H1 (cell line): ENCODE data around the gene EXOC6. TPM values are rescaled to one million over a fixed set of nuclear protein-coding genes. Genes with fewer than 3 reads are reported as not detected.

ENCODE experiments used
- CTCF ChIA-PET: fragments of 300-600 bp; sonication (Branson Sonifier 250); formaldehyde crosslinking; loops from one replicate; lab custom pipeline; 2021; ENCODE audit not compliant: partially characterized antibody; lab: Charles Lee
- POLR2A ChIA-PET: fragments of 300-600 bp; sonication (Branson Sonifier 250); formaldehyde crosslinking; loops from one replicate; lab custom pipeline; 2021; ENCODE audit warnings: inconsistent platforms; ENCODE audit not compliant: partially characterized antibody; lab: Charles Lee
- DNase-seq, 2 experiments: peaks; one replicate each; pipeline versions ENCODE4 v3.0.0 to v3.0.0-alpha.2; 2010 to 2022; ENCODE audit warnings: low spot score in 2 of 2, low read depth in 1 of 2, mixed read lengths in 1 of 2
- FAIRE-seq: peaks from 2 replicates; lab custom pipeline; 2011; peaks lifted over from hg19 to GRCh38; lab: Jason Lieb, UNC
- H2AFZ ChIP-seq: 2 replicates; pipeline ENCODE4 v1.8.1; 2012; ENCODE audit warnings: low read length, inconsistent platforms
- H2AK5ac ChIP-seq: 2 replicates; pipeline ENCODE4 v1.6.1; 2013; ENCODE audit warnings: low read depth, low read length
- H2BK120ac ChIP-seq: replicated peaks from 2 replicates; pipeline ENCODE3; 2013; ENCODE audit warnings: low read depth, low read length, inconsistent platforms
- H2BK12ac ChIP-seq: 2 replicates; pipeline ENCODE4 v1.6.1; 2013; ENCODE audit warnings: low read depth, low read length
- H2BK15ac ChIP-seq: 2 replicates; pipeline ENCODE4 v1.6.1; 2013; ENCODE audit warnings: low read length
- H2BK20ac ChIP-seq: 2 replicates; pipeline ENCODE4 v1.6.1; 2013; ENCODE audit warnings: low read length
- H2BK5ac ChIP-seq: 2 replicates; pipeline ENCODE4 v1.6.1; 2013; ENCODE audit warnings: low read depth, low read length
- H3K14ac ChIP-seq: 2 replicates; pipeline ENCODE4 v1.6.1; 2013; ENCODE audit warnings: inconsistent platforms; ENCODE audit not compliant: insufficient read length
- H3K18ac ChIP-seq: 2 replicates; pipeline ENCODE4 v1.6.1; 2013; ENCODE audit warnings: low read length; ENCODE audit errors: extremely low read depth
- H3K23ac ChIP-seq: 2 replicates; pipeline ENCODE4 v1.6.1; 2013; ENCODE audit warnings: inconsistent platforms; ENCODE audit not compliant: insufficient read length
- H3K23me2 ChIP-seq: 2 replicates; pipeline ENCODE4 v1.6.1; 2013; ENCODE audit warnings: low read depth, low read length
- H3K27ac ChIP-seq: 2 replicates; pipeline ENCODE4 v1.6.1; 2011; ENCODE audit warnings: low read depth, low read length, inconsistent platforms
- H3K27me3 ChIP-seq, 4 experiments: replicated peaks in 1 of 4; 1 replicate in 1 of 4; 2 replicates in 3 of 4; pipeline versions ENCODE4 v1.6.1 to v1.8.1; 2011 to 2013; ENCODE audit warnings: low read length in 3 of 4, mild to moderate bottlenecking in 3 of 4, inconsistent platforms in 2 of 4, mixed read lengths in 2 of 4, moderate library complexity in 1 of 4; ENCODE audit not compliant: control insufficient read depth in 3 of 4, insufficient read depth in 3 of 4; ENCODE audit errors: extremely low read depth in 1 of 4
- H3K36me3 ChIP-seq, 4 experiments: 2 replicates each; pipeline versions ENCODE4 v1.6.1 to v1.8.1; 2011 to 2013; ENCODE audit warnings: mild to moderate bottlenecking in 4 of 4, low read length in 3 of 4, moderate library complexity in 2 of 4, control low read depth in 1 of 4, inconsistent platforms in 1 of 4; ENCODE audit not compliant: insufficient read depth in 4 of 4, control insufficient read depth in 2 of 4
- H3K4ac ChIP-seq: replicated peaks from 2 replicates; pipeline ENCODE3; 2013; ENCODE audit warnings: low read length, low read depth, mixed read lengths, inconsistent platforms; ENCODE audit not compliant: insufficient read length
- H3K4me1 ChIP-seq, 4 experiments: replicated peaks in 1 of 4; 1 replicate in 1 of 4; 2 replicates in 3 of 4; pipeline versions ENCODE4 v1.6.1 to v1.8.1; 2011 to 2013; ENCODE audit warnings: low read length in 3 of 4, inconsistent platforms in 2 of 4, mixed read lengths in 1 of 4; ENCODE audit not compliant: insufficient read depth in 4 of 4, control insufficient read depth in 3 of 4
- H3K4me2 ChIP-seq, 2 experiments: 2 replicates each; pipeline versions ENCODE4 v1.6.1 to v1.8.1; 2011 to 2013; ENCODE audit warnings: low read depth in 2 of 2, low read length in 2 of 2, control low read depth in 1 of 2, inconsistent platforms in 1 of 2, mild to moderate bottlenecking in 1 of 2; ENCODE audit not compliant: insufficient read depth in 1 of 2
- H3K4me3 ChIP-seq, 4 experiments: fragments of 200-600, 300-600 bp in 1 of 4; sonication (generic), shearing (Covaris generic), sonication (Bioruptor Twin) in 1 of 4; 2 replicates each; pipeline versions ENCODE4 v1.5.1 to v1.8.1; 2011 to 2016; ENCODE audit warnings: low read length in 4 of 4, low read depth in 3 of 4, control low read depth in 2 of 4, inconsistent platforms in 2 of 4, mild to moderate bottlenecking in 2 of 4, mixed read lengths in 1 of 4, moderate library complexity in 1 of 4; ENCODE audit not compliant: insufficient read depth in 2 of 4; ENCODE audit errors: extremely low read depth in 1 of 4
- H3K56ac ChIP-seq: replicated peaks from 2 replicates; pipeline ENCODE3; 2013; ENCODE audit warnings: low read depth, mild to moderate bottlenecking, mixed read lengths, low read length, inconsistent platforms; ENCODE audit not compliant: insufficient read length
- H3K79me1 ChIP-seq: 2 replicates; pipeline ENCODE4 v1.6.1; 2013; ENCODE audit warnings: low read depth, low read length, control low read depth
- H3K79me2 ChIP-seq, 2 experiments: 2 replicates each; pipeline versions ENCODE4 v1.6.1 to v1.8.1; 2012 to 2013; ENCODE audit warnings: low read length in 2 of 2, mild to moderate bottlenecking in 2 of 2, inconsistent platforms in 1 of 2; ENCODE audit not compliant: insufficient read depth in 2 of 2, control insufficient read depth in 1 of 2
- H3K9ac ChIP-seq, 4 experiments: replicated peaks in 1 of 4; 1 replicate in 1 of 4; 2 replicates in 3 of 4; pipeline versions ENCODE4 v1.6.1 to v1.8.1; 2011 to 2013; ENCODE audit warnings: low read depth in 3 of 4, low read length in 3 of 4, control low read depth in 2 of 4, mild to moderate bottlenecking in 2 of 4, moderate library complexity in 2 of 4, inconsistent platforms in 1 of 4; ENCODE audit errors: extremely low read depth in 1 of 4
- H3K9me3 ChIP-seq, 2 experiments: 2 replicates each; pipeline versions ENCODE4 v1.6.1 to v1.8.1; 2012 to 2013; ENCODE audit warnings: mild to moderate bottlenecking in 2 of 2, moderate library complexity in 2 of 2, control low read depth in 1 of 2, inconsistent platforms in 1 of 2, low read depth in 1 of 2, low read length in 1 of 2, mixed read lengths in 1 of 2; ENCODE audit not compliant: insufficient read depth in 2 of 2
- H4K20me1 ChIP-seq, 2 experiments: replicated peaks in 1 of 2; 2 replicates each; pipeline versions ENCODE3 to v1.8.1; 2011 to 2013; ENCODE audit warnings: inconsistent platforms in 2 of 2, low read length in 2 of 2, mild to moderate bottlenecking in 1 of 2; ENCODE audit not compliant: insufficient read depth in 2 of 2, control insufficient read depth in 1 of 2
- H4K5ac ChIP-seq: 2 replicates; pipeline ENCODE4 v1.6.1; 2013; ENCODE audit warnings: low read length, low read depth, mixed read lengths, inconsistent platforms; ENCODE audit not compliant: insufficient read length
- H4K8ac ChIP-seq: 2 replicates; pipeline ENCODE4 v1.8.0; 2013; ENCODE audit warnings: mild to moderate bottlenecking, moderate library complexity, low read length, inconsistent platforms; ENCODE audit not compliant: insufficient read depth; ENCODE audit errors: extremely low read depth
- H4K91ac ChIP-seq: replicated peaks from 2 replicates; pipeline ENCODE3; 2013; ENCODE audit warnings: low read length, mixed read lengths, inconsistent platforms; ENCODE audit not compliant: insufficient read length
- CBX5 ChIP-seq: fragments of 300-800, 300-1000 bp; sonication (generic); IDR thresholded peaks from 2 replicates; pipeline ENCODE4 v1.7.1; 2016; ENCODE audit warnings: antibody characterized with exemption, low read length, low read depth
- HDAC2 ChIP-seq, 2 experiments: fragments of 300-600 bp in 1 of 2; sonication (generic) in 1 of 2; IDR thresholded peaks; 2 replicates each; pipeline ENCODE4 v1.6.1; 2011 to 2012; ENCODE audit warnings: low read depth in 2 of 2, low read length in 2 of 2, mild to moderate bottlenecking in 2 of 2, moderate library complexity in 2 of 2, borderline replicate concordance in 1 of 2, inconsistent platforms in 1 of 2
- KDM1A ChIP-seq: fragments of 200-600, 300-600 bp; sonication (generic); IDR thresholded peaks from 2 replicates; pipeline ENCODE4 v1.7.1; 2016; ENCODE audit warnings: mild to moderate bottlenecking, low read length, borderline replicate concordance
- POLR2AphosphoS5 ChIP-seq: IDR thresholded peaks from 2 replicates; pipeline ENCODE4 v1.6.1; 2011; ENCODE audit warnings: low read depth, low read length
- POU5F1 ChIP-seq: IDR thresholded peaks from 2 replicates; pipeline ENCODE4 v1.6.1; 2011; ENCODE audit warnings: low read depth, mild to moderate bottlenecking, low read length, moderate library complexity
- RXRA ChIP-seq: IDR thresholded peaks from 2 replicates; pipeline ENCODE4 v1.6.1; 2011; ENCODE audit warnings: low read depth, mild to moderate bottlenecking, low read length, moderate library complexity; ENCODE audit not compliant: insufficient read depth
- TBP ChIP-seq: IDR thresholded peaks from 2 replicates; pipeline ENCODE4 v1.6.1; 2011; ENCODE audit warnings: low read depth, low read length, improper control_type of control experiment
- polyA plus RNA-seq, 7 experiments: library from polyadenylated mRNA; depleted of rRNA in 3 of 7; stranded (reverse) in 5 of 7; unstranded in 2 of 7; fragments of >200 nt in 5 of 7; fragments of 200-250 nt in 2 of 7; gene quantifications; 1 replicate in 5 of 7; 2 replicates in 1 of 7; 4 replicates in 1 of 7; pipeline versions ENCODE4 v1.2.1 to v1.2.3, GENCODE V29; 2011 to 2013; ENCODE audit warnings: missing spikeins in 2 of 7, mixed read lengths in 2 of 7
- total RNA-seq: library from RNA; stranded (reverse); fragmentation: NEBNext Ultra II Directional; extraction: Animal tissue kit (Norgen Biotek cat#: 25700); gene quantifications from 2 replicates; pipeline ENCODE4 v1.2.1, GENCODE V29; 2021
- TF ChIP-seq, protein P1 (sequence below): IDR thresholded peaks from 2 replicates; pipeline ENCODE4 v1.6.1; 2011; ENCODE audit warnings: low read length, improper control_type of control experiment
- TF ChIP-seq, protein P2 (sequence below): IDR thresholded peaks from 2 replicates; pipeline ENCODE4 v1.6.1; 2012; ENCODE audit warnings: inconsistent platforms
- TF ChIP-seq, protein P3 (sequence below): IDR thresholded peaks from 2 replicates; pipeline ENCODE4 v1.6.1; 2012; ENCODE audit warnings: inconsistent platforms

EXOC6 gene
- total and polyA plus RNA-seq, 2 of the 8 experiments (the other 6 are each of a cell fraction or from before 2014, with no cell fraction given) = 1.7 to 4.5 TPM

DNA sequence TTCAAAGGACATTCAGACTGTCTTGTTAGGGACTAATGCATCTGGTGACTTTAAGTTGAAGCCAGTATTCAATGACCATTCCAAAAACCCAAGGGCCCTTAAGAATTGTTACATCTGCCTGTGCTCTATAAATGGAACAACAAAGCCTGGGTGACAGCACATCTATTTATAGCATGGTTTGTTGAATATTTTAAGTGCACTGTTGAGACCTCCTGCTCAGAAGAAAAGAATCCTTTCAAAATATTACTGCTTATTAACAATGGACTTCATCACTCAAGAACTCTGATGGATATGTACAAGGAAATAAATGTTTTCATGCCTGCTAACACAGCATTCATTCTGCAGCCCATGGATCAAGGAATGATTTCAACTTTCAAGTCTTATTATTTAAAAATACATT lies 179.2 kb downstream of the EXOC6 start:
- H2BK120ac ChIP-seq = no peak overlapping the region
- H2BK5ac ChIP-seq = no peak overlapping the region
- no peak overlapping the region for H3K4me2 ChIP-seq
- H4K20me1 ChIP-seq = no peaks in the 10 kb centered on the region
- no peak overlapping the region for H4K8ac ChIP-seq
- H2BK15ac ChIP-seq = no peak overlapping the region
- no peak overlapping the region for H2AFZ ChIP-seq
- ChIA-PET POLR2A (no interaction called here), CTCF (interaction anchor here (0.6 to 1.3 kb wide), 3 partner anchors 12 to 38 kb away, joined by 3 to 5 read pairs (median 3); no protein-coding TSS in a partner anchor)
- H3K23me2 ChIP-seq = no peaks in the 10 kb centered on the region
- no peak overlapping the region for H3K56ac ChIP-seq
- no peak overlapping the region for H3K23ac ChIP-seq
- no peak for DNase-seq
- H3K18ac ChIP-seq = no peak overlapping the region
- no peak overlapping the region for H4K91ac ChIP-seq
- H3K27ac ChIP-seq = no peak overlapping the region
- H3K14ac ChIP-seq = no peak overlapping the region
- H3K79me1 ChIP-seq = no peaks in the 10 kb centered on the region
- H3K4me1 ChIP-seq = peaks cover 0 to 6% (median 0%) of the 10 kb centered on the region in 4 experiments; a peak in 3 of 7 replicates
- no peaks in the 10 kb centered on the region for H3K36me3 ChIP-seq
- no peaks in the 10 kb centered on the region for H3K9me3 ChIP-seq
- FAIRE-seq = no peak
- no peak overlapping the region for H3K4ac ChIP-seq
- H3K4me3 ChIP-seq = no peak overlapping the region
- H2BK12ac ChIP-seq = no peak overlapping the region
- H4K5ac ChIP-seq = no peak overlapping the region
- no peaks in the 10 kb centered on the region for H3K27me3 ChIP-seq
- no peak overlapping the region for H3K9ac ChIP-seq
- no peaks in the 10 kb centered on the region for H3K79me2 ChIP-seq
- no peak overlapping the region for H2BK20ac ChIP-seq
- no peak overlapping the region for H2AK5ac ChIP-seq
- TF ChIP-seq TBP (no peak), RXRA (no peak), HDAC2 (IDR thresholded peaks at IDR 0.05; ENCODE audit: borderline replicate concordance in 1 of 2, low read depth in 2 of 2, low read length in 2 of 2) (no peak), KDM1A (no peak), POLR2AphosphoS5 (no peak), POU5F1 (no peak), CBX5 (no peak)
- TF ChIP-seq, protein P1, sequence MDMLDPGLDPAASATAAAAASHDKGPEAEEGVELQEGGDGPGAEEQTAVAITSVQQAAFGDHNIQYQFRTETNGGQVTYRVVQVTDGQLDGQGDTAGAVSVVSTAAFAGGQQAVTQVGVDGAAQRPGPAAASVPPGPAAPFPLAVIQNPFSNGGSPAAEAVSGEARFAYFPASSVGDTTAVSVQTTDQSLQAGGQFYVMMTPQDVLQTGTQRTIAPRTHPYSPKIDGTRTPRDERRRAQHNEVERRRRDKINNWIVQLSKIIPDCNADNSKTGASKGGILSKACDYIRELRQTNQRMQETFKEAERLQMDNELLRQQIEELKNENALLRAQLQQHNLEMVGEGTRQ = no peak
- TF ChIP-seq, protein P2, sequence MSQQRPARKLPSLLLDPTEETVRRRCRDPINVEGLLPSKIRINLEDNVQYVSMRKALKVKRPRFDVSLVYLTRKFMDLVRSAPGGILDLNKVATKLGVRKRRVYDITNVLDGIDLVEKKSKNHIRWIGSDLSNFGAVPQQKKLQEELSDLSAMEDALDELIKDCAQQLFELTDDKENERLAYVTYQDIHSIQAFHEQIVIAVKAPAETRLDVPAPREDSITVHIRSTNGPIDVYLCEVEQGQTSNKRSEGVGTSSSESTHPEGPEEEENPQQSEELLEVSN = no peak
- TF ChIP-seq, protein P3, sequence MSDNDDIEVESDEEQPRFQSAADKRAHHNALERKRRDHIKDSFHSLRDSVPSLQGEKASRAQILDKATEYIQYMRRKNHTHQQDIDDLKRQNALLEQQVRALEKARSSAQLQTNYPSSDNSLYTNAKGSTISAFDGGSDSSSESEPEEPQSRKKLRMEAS = no peak
